ENCODE measurements around the gene MAGEA2B.
"Not testable (repeated sequence)": the region's sequence is repeated elsewhere in the genome, so short reads cannot be mapped to it uniquely, and the experiment has no call there.

The MAGEA2B gene

DNA sequence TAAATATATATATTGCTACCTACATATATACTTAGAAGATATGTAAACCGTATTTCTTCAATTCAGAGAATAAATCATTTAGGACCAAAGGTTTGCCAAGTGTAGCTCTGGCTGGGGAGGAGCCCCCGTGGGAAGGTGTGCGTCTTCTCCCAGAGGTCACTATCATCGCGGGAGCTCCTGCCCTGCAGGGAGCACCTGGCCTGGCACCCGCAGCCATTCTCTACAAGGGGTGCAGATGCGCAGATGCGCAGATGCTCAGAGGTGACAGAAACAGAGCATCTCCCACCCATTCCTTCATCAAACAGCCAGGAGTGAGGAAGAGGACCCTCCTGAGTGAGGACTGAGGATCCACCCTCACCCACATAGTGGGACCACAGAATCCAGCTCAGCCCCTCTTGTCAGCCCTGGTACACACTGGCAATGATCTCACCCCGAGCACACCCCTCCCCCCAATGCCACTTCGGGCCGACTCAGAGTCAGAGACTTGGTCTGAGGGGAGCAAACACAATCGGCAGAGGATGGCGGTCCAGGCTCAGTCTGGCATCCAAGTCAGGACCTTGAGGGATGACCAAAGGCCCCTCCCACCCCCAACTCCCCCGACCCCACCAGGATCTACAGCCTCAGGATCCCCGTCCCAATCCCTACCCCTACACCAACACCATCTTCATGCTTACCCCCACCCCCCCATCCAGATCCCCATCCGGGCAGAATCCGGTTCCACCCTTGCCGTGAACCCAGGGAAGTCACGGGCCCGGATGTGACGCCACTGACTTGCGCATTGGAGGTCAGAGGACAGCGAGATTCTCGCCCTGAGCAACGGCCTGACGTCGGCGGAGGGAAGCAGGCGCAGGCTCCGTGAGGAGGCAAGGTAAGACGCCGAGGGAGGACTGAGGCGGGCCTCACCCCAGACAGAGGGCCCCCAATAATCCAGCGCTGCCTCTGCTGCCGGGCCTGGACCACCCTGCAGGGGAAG, at the start of gene MAGEA2B:
Gene MAGEA2B (plus strand): TSS at position 814 of the 973 bp plus-strand sequence. CDS start 2,479 bp downstream, outside the sequence.
- not testable (repeated sequence) for DNase-seq

DNA sequence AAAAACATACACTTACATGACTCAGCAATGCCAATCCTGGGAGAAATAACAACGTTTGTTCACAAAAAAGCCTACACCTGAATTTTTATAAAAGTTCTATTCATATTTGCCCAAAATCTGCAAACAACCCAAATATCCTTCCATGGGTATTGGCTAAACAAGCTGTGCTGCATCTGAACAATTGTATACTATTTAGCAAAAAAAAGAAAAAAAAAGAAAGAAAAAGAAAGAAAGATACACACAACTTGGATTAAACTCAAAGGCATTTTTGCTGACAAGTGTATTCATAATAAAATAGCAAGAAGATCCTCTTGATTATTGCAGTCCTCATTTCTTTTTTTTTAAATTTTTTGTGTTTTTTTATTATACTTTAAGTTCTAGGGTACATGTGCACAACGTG, 40.3 kb upstream of the MAGEA2B start:
- no peak for DNase-seq

- DNase-seq = not testable (repeated sequence)
Measured at GRCh38 chrX:152674652-152675051, 39.8 kb upstream of the MAGEA2B start.

DNA sequence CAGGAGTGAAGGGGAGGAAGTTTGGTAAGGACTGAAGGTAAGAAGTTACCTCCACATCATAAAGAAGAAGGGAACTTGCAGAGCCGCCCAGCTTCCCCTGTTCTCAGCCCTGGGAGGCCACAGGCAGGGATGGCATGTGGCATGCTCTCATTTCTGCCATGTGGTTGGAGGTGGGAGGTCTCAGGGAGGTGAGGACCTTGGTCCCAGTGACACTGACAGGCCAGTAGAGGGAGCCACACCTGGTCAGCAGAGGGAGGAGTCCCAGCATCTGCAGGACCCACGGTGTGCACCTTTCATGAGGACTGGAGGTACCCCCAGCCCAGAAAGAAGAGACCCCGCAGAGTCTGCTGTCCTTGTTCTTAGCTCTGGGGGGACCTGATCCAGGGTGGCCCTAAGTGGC, 33.4 kb upstream of the MAGEA2B start:
- not testable (repeated sequence) for DNase-seq

DNA sequence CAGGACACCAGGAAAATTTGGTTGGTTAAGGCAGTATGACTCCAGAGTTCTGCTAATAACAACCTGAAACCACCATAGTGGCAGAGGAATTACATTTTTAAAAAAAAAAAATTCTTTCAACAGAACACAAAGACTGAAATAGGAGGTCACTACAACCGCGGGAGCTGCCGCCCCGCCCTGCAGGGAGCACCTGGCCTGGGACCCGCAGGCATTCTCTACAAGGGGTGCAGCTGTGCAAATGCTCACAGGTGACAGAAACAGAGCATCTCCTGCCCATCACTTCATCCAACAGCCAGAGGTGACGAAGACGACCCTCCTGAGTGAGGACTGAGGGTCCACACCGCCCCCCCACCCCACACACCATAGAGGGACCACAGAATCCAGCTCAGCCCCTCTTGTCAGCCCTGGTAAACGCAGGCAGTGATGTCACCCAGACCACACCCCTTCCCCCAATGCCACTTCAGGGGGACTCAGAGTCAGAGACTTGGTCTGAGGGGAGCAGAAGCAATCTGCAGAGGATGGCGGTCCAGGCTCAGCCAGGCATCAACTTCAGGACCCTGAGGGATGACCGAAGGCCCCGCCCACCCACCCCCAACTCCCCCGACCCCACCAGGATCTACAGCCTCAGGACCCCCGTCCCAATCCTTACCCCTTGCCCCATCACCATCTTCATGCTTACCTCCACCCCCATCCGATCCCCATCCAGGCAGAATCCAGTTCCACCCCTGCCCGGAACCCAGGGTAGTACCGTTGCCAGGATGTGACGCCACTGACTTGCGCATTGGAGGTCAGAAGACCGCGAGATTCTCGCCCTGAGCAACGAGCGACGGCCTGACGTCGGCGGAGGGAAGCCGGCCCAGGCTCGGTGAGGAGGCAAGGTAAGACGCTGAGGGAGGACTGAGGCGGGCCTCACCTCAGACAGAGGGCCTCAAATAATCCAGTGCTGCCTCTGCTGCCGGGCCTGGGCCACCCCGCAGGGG, 16.2 kb upstream of the MAGEA2B start, which contains the start of gene MAGEA3:
Gene MAGEA3 (plus strand): TSS at position 843 of the 980 bp plus-strand sequence. CDS start 2,039 bp downstream, outside the sequence.
- not testable (repeated sequence) for DNase-seq

DNA sequence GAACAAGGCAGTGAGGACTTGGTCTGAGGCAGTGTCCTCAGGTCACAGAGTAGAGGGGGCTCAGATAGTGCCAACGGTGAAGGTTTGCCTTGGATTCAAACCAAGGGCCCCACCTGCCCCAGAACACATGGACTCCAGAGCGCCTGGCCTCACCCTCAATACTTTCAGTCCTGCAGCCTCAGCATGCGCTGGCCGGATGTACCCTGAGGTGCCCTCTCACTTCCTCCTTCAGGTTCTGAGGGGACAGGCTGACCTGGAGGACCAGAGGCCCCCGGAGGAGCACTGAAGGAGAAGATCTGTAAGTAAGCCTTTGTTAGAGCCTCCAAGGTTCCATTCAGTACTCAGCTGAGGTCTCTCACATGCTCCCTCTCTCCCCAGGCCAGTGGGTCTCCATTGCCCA, 14.0 kb upstream of the MAGEA2B start:
- DNase-seq = not testable (repeated sequence)

GRCh38 chrX:152706500-152706899, 7.9 kb upstream of the MAGEA2B start:
- not testable (repeated sequence) for DNase-seq

DNA sequence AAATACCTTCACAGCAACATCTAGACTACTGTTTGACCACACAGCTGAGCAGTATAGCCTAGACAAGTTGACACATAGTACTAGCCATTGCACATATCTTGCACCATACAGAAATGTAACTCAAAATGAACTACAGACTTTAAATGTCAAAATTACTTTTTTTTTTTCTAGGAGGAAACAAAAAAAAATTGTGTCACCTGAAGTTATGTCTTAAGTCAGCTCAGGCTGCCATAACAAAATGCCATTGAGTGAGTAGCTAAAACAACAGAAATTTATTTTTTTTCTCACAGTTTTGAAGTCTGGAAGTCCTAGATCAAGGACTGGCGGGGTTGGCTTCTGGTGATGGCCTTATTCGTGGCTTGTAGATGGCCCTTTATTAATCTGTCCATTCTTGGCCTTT, 5.3 kb upstream of the MAGEA2B start, which contains the start of gene CSAG2:
Gene CSAG2 (minus strand): TSS at position 101 of the 400 bp plus-strand sequence. CDS start 161 bp downstream, outside the sequence.
- DNase-seq = not testable (repeated sequence)

DNA sequence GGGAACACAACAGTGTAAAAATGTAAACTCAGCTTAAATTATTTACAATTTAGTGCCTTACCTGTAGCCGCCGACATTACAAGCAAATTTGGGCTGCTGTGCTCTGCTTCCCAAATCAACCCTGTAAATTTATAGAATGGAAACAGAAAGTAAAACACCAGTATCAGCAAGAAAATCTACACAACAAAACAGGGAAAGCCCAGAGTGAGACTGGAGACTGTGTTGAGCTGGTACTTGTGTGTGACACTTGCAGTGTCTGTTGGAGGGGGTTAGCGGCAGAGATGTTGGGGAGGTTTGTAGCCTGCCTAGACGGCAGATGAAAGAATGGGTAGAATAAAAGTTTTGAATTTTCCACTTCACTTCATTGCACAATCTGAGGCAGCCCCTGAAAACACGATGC, 1.2 kb upstream of the MAGEA2B start:
- DNase-seq = not testable (repeated sequence)

GRCh38 chrX:152725409-152725808, 11.0 kb downstream of the MAGEA2B start:
- DNase-seq = no peak

DNA sequence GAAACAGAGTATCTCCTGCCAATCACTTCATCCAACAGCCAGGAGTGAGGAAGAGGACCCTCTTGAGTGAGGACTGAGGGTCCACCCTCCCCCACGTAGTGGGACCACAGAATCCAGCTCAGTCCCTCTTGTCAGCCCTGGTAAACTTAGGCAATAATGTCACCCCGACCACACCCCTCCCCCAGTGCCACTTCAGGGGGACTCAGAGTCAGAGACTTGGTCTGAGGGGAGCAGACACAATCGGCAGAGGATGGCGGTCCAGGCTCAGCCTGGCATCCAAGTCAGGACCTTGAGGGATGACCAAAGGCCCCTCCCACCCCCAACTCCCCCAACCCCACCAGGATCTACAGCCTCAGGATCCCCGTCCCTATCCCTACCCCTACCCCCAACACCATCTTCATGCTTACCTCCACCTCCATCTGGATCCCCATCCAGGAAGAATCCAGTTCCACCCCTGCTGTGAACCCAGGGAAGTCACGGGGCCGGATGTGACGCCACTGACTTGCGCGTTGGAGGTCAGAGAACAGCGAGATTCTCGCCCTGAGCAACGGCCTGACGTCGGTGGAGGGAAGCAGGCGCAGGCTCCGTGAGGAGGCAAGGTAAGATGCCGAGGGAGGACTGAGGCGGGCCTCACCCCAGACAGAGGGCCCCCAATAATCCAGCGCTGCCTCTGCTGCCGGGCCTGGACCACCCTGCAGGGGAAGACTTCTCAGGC, 19.0 kb downstream of the MAGEA2B start, which contains the start of the genes CSAG1 and MAGEA12:
Gene CSAG1 (minus strand): TSS at position 461 of the 715 bp plus-strand sequence. CDS start 1,261 bp downstream, outside the sequence.
Gene MAGEA12 (plus strand): TSS at position 497 of the 715 bp plus-strand sequence. CDS start 2,405 bp downstream, outside the sequence.
- DNase-seq = no peak

DNA sequence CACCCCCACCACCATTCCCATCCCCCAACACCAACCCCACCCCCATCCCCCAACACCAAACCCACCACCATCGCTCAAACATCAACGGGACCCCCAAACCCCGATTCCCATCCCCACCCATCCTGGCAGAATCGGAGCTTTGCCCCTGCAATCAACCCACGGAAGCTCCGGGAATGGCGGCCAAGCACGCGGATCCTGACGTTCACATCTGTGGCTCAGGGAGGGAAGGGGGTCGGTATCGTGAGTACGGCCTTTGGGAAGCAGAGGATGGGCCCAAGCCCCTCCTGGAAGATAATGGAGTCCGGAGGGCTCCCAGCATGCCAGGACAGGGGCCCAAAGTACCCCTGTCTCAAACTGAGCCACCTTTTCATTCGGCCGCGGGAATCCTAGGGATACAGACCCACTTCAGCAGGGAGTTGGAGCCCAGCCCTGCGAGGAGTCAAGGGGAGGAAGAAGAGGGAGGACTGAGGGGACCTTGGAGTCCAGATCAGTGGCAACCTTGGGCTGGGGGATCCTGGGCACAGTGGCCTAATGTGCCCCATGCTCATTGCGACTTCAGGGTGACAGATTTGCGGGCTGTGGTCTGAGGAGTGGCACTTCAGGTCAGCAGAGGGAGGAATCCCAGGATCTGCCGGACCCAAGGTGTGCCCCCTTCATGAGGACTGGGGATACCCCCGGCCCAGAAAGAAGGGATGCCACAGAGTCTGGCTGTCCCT, 19.9 kb downstream of the MAGEA2B start:
- DNase-seq = not testable (repeated sequence)

DNA sequence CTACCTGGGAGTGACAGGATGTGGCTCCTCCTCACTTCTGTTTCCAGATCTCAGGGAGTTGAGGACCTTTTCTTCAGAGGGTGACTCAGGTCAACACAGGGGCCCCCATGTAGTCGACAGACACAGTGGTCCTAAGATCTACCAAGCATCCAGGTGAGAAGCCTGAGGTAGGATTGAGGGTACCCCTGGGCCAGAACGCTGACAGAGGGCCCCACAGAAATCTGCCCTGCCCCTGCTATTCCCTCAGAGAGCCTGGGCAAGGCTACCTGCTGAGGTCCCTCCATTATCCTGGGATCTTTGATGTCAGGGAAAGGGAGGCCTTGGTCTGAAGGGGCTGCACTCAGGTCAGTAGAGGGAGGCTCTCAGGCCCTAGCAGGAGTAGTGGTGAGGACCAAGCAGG, 20.7 kb downstream of the MAGEA2B start:
- DNase-seq = no peak

DNA sequence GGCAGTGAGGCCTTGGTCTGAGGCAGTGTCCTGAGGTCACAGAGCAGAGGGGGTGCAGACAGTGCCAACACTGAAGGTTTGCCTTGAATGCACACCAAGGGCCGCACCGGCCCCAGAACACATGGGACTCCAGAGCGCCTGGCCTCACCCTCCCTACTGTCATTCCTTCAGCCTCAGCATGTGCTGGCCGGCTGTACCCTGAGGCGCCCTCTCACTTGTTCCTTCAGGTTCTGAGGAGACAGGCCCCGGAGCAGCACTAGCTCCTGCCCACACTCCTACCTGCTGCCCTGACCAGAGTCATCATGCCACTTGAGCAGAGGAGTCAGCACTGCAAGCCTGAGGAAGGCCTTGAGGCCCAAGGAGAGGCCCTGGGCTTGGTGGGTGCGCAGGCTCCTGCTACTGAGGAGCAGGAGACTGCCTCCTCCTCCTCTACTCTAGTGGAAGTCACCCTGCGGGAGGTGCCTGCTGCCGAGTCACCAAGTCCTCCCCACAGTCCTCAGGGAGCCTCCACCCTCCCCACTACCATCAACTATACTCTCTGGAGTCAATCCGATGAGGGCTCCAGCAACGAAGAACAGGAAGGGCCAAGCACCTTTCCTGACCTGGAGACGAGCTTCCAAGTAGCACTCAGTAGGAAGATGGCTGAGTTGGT, 21.6 kb downstream of the MAGEA2B start:
- no peak for DNase-seq

GRCh38 chrX:152736528-152736927, 22.1 kb downstream of the MAGEA2B start:
- DNase-seq = not testable (repeated sequence)

- no peak for DNase-seq
Measured at GRCh38 chrX:152738560-152738959, 24.1 kb downstream of the MAGEA2B start.

DNA sequence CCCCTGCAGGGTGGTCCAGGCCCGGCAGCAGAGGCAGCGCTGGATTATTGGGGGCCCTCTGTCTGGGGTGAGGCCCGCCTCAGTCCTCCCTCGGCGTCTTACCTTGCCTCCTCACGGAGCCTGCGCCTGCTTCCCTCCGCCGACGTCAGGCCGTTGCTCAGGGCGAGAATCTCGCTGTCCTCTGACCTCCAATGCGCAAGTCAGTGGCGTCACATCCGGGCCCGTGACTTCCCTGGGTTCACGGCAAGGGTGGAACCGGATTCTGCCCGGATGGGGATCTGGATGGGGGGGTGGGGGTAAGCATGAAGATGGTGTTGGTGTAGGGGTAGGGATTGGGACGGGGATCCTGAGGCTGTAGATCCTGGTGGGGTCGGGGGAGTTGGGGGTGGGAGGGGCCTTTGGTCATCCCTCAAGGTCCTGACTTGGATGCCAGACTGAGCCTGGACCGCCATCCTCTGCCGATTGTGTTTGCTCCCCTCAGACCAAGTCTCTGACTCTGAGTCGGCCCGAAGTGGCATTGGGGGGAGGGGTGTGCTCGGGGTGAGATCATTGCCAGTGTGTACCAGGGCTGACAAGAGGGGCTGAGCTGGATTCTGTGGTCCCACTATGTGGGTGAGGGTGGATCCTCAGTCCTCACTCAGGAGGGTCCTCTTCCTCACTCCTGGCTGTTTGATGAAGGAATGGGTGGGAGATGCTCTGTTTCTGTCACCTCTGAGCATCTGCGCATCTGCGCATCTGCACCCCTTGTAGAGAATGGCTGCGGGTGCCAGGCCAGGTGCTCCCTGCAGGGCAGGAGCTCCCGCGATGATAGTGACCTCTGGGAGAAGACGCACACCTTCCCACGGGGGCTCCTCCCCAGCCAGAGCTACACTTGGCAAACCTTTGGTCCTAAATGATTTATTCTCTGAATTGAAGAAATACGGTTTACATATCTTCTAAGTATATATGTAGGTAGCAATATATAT, 39.5 kb downstream of the MAGEA2B start, which contains the start of gene MAGEA2:
Gene MAGEA2 (minus strand): TSS at position 157 of the 965 bp plus-strand sequence. CDS start 2,479 bp downstream, outside the sequence.
- DNase-seq = not testable (repeated sequence)

DNA sequence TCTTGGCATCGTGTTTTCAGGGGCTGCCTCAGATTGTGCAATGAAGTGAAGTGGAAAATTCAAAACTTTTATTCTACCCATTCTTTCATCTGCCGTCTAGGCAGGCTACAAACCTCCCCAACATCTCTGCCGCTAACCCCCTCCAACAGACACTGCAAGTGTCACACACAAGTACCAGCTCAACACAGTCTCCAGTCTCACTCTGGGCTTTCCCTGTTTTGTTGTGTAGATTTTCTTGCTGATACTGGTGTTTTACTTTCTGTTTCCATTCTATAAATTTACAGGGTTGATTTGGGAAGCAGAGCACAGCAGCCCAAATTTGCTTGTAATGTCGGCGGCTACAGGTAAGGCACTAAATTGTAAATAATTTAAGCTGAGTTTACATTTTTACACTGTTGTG, 40.4 kb downstream of the MAGEA2B start:
- DNase-seq = not testable (repeated sequence)

DNA sequence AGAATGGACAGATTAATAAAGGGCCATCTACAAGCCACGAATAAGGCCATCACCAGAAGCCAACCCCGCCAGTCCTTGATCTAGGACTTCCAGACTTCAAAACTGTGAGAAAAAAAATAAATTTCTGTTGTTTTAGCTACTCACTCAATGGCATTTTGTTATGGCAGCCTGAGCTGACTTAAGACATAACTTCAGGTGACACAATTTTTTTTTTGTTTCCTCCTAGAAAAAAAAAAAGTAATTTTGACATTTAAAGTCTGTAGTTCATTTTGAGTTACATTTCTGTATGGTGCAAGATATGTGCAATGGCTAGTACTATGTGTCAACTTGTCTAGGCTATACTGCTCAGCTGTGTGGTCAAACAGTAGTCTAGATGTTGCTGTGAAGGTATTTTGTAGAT, 44.5 kb downstream of the MAGEA2B start, which contains the start of gene CSAG3:
Gene CSAG3 (plus strand): TSS at position 301 of the 400 bp plus-strand sequence.
- not testable (repeated sequence) for DNase-seq

All from amniotic stem cell (primary cell).